ENCODE measurements around the gene ETV5. TPM values are rescaled to one million over a fixed set of nuclear protein-coding genes. Genes with fewer than 3 reads are reported as not detected.

ETV5 gene
- total RNA-seq, 6 donors from 2014 or later = 15.7 to 95.8 (median 41.4) TPM

- H3K4me1 ChIP-seq = no peaks in the 10 kb centered on the region
- H3K27me3 ChIP-seq = no peaks in the 10 kb centered on the region
- H3K36me3 ChIP-seq = no peaks in the 10 kb centered on the region
- no peak overlapping the region for H3K4me3 ChIP-seq
- ATAC-seq (ENCODE audit: low FRiP score in 2 of 2) (no peak), DNase-seq (no peak)
- H3K9me3 ChIP-seq = no peaks in the 10 kb centered on the region
- 77 to 83% methylated on average over 5 of the region's 5 CpGs for WGBS, 2 donors
- TF ChIP-seq EP300 (IDR thresholded peaks at IDR 0.05) (no peak), POLR2AphosphoS5 (IDR thresholded peaks at IDR 0.05) (no peak), POLR2A (IDR thresholded peaks at IDR 0.05) (no peak)
- TF ChIP-seq, protein P1, sequence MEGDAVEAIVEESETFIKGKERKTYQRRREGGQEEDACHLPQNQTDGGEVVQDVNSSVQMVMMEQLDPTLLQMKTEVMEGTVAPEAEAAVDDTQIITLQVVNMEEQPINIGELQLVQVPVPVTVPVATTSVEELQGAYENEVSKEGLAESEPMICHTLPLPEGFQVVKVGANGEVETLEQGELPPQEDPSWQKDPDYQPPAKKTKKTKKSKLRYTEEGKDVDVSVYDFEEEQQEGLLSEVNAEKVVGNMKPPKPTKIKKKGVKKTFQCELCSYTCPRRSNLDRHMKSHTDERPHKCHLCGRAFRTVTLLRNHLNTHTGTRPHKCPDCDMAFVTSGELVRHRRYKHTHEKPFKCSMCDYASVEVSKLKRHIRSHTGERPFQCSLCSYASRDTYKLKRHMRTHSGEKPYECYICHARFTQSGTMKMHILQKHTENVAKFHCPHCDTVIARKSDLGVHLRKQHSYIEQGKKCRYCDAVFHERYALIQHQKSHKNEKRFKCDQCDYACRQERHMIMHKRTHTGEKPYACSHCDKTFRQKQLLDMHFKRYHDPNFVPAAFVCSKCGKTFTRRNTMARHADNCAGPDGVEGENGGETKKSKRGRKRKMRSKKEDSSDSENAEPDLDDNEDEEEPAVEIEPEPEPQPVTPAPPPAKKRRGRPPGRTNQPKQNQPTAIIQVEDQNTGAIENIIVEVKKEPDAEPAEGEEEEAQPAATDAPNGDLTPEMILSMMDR (IDR thresholded peaks at IDR 0.05) = no peak
- H3K27ac ChIP-seq = no peak overlapping the region
Observed at GRCh38 chr3:186133980-186134379, 25.1 kb upstream of the ETV5 start.

DNA sequence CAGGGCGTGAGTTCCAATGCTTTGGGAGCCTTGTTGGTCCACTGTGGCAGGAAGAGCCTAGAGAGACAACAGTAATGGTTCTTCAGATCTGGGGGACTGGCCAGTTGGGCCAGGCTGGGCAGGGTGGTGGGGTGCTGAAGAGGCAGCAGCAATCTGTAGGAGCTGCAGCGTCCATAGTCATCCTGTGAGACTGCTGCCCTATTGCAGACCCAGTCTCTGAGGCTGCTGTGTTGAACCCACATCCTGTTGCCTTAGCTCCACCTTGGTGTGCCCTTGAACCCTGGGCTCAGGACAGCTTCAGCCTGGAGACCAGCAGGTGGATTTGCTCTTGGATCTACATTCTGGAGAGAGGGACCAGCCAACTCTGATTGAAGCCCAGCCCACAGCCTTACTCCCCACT is 23.6 kb upstream of the ETV5 start:
- Histone ChIP-seq H3K27me3 (no peaks in the 10 kb centered on the region), H3K4me1 (no peaks in the 10 kb centered on the region), H3K9me3 (no peaks in the 10 kb centered on the region), H3K36me3 (no peaks in the 10 kb centered on the region), H3K27ac (no peak overlapping the region), H3K4me3 (no peak overlapping the region)
- WGBS, 2 donors = 82 to 88% methylated on average over 1 of the region's 2 CpGs
- DNase-seq (no peak), ATAC-seq (ENCODE audit: low FRiP score in 2 of 2) (no peak)
- TF ChIP-seq POLR2AphosphoS5 (IDR thresholded peaks at IDR 0.05) (no peak), EP300 (IDR thresholded peaks at IDR 0.05) (no peak), POLR2A (IDR thresholded peaks at IDR 0.05) (no peak)
- TF ChIP-seq, protein P1 (IDR thresholded peaks at IDR 0.05) = no peak

- peaks cover 0 to under 1% (median 0%) of the 10 kb centered on the region in 4 donors for H3K4me1 ChIP-seq
- no peak for ATAC-seq (ENCODE audit: low FRiP score in 2 of 2)
- H3K4me3 ChIP-seq = no peak overlapping the region
- H3K36me3 ChIP-seq = no peaks in the 10 kb centered on the region
- 84 to 88% methylated on average over 4 of the region's 4 CpGs for WGBS, 2 donors
- no peaks in the 10 kb centered on the region for H3K27me3 ChIP-seq
- TF ChIP-seq, protein P1 (IDR thresholded peaks at IDR 0.05) = no peak
- TF ChIP-seq EP300 (IDR thresholded peaks at IDR 0.05) = no peak
- TF ChIP-seq POLR2A (IDR thresholded peaks at IDR 0.05) = no peak
- no peak for TF ChIP-seq POLR2AphosphoS5 (IDR thresholded peaks at IDR 0.05)
- no peak overlapping the region for H3K27ac ChIP-seq
- no peak for DNase-seq
- H3K9me3 ChIP-seq = no peaks in the 10 kb centered on the region
Observed at GRCh38 chr3:186129206-186129605, 20.3 kb upstream of the ETV5 start.

DNA sequence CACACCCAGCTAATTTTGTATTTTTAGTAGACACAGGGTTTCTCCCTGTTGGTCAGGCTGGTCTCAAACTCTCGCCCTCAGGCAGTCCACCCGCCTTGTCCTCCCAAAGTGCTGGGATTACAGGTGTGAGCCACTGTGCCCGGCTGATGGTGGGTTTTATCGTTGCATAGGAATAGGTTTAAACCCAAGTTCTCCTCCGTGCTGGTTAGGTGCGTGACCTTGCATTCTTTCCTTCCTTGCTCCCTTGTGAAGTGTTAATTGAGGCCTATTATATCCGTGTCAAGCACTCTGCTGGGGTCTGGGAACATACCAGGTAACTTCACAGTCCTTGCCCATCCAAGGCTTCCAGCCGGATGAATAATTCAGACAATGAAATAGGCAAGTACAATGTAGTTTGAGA is 19.3 kb upstream of the ETV5 start:
- WGBS, 2 donors = 68 to 69% methylated on average over 8 of the region's 8 CpGs
- Histone ChIP-seq H3K9me3 (no peaks in the 10 kb centered on the region), H3K4me3 (no peak overlapping the region), H3K27me3 (no peaks in the 10 kb centered on the region), H3K4me1 (peaks cover 0 to 5% (median 2%) of the 10 kb centered on the region in 4 donors), H3K36me3 (no peaks in the 10 kb centered on the region), H3K27ac (no peak overlapping the region)
- DNase-seq (no peak), ATAC-seq (ENCODE audit: low FRiP score in 2 of 2) (no peak)
- TF ChIP-seq EP300 (IDR thresholded peaks at IDR 0.05) = no peak
- TF ChIP-seq, protein P1 (IDR thresholded peaks at IDR 0.05) = no peak
- no peak for TF ChIP-seq POLR2A (IDR thresholded peaks at IDR 0.05)
- TF ChIP-seq POLR2AphosphoS5 (IDR thresholded peaks at IDR 0.05) = no peak

- ATAC-seq (ENCODE audit: low FRiP score in 2 of 2) = no peak
- H3K9me3 ChIP-seq = no peaks in the 10 kb centered on the region
- H3K27me3 ChIP-seq = no peaks in the 10 kb centered on the region
- TF ChIP-seq POLR2AphosphoS5 (IDR thresholded peaks at IDR 0.05) = no peak
- TF ChIP-seq, protein P1 (IDR thresholded peaks at IDR 0.05) = no peak
- no peak for TF ChIP-seq EP300 (IDR thresholded peaks at IDR 0.05)
- no peak for TF ChIP-seq POLR2A (IDR thresholded peaks at IDR 0.05)
- WGBS, 2 donors = 81 to 82% methylated on average over 7 of the region's 7 CpGs
- no peak for DNase-seq
- H3K27ac ChIP-seq = no peak overlapping the region
- no peaks in the 10 kb centered on the region for H3K36me3 ChIP-seq
- H3K4me1 ChIP-seq = peaks cover 0 to 5% (median 2%) of the 10 kb centered on the region in 4 donors
- H3K4me3 ChIP-seq = no peak overlapping the region
Observed at GRCh38 chr3:186127463-186127862, 18.6 kb upstream of the ETV5 start.
